ENCODE data around the gene SLC38A8.
A peak's percentile ranks its signal among the peaks of the same experiment; 100 is the strongest.

SLC38A8 gene

GRCh38 chr16:84049403-84050060 is 6.9 kb upstream of the SLC38A8 start:
- DNase-seq (ENCODE audit: low spot score) (no peak), FAIRE-seq (no peak)

- DNase-seq (ENCODE audit: low spot score): no peak
- FAIRE-seq: no peak
Observed at GRCh38 chr16:84048871-84049270, 6.3 kb upstream of the SLC38A8 start.

- DNase-seq (ENCODE audit: low spot score) (no peak), FAIRE-seq (no peak)
Observed at GRCh38 chr16:84048270-84048669, 5.7 kb upstream of the SLC38A8 start.

- FAIRE-seq (no peak), DNase-seq (ENCODE audit: low spot score) (no peak)
Observed at GRCh38 chr16:84047626-84048025, 5.0 kb upstream of the SLC38A8 start.

GRCh38 chr16:84047206-84047605 is 4.6 kb upstream of the SLC38A8 start:
- DNase-seq (ENCODE audit: low spot score) (no peak), FAIRE-seq (no peak)

- DNase-seq (ENCODE audit: low spot score) (no peak), FAIRE-seq (no peak)
Observed at GRCh38 chr16:84045818-84046470, 3.3 kb upstream of the SLC38A8 start.

GRCh38 chr16:84045001-84045817 is 2.6 kb upstream of the SLC38A8 start:
- DNase-seq (ENCODE audit: low spot score): no peak
- no peak for FAIRE-seq

GRCh38 chr16:84044118-84044488 is 1.5 kb upstream of the SLC38A8 start:
- DNase-seq (ENCODE audit: low spot score) (peak; percentile 17), FAIRE-seq (no peak)

- FAIRE-seq: no peak
- DNase-seq (ENCODE audit: low spot score): no peak
Observed at GRCh38 chr16:84043486-84044117, 1.0 kb upstream of the SLC38A8 start.

GRCh38 chr16:84042879-84043485 is 387 bp upstream of the SLC38A8 start:
- no peak for FAIRE-seq
- no peak for DNase-seq (ENCODE audit: low spot score)

GRCh38 chr16:84041881-84042280 is 714 bp downstream of the SLC38A8 start:
- FAIRE-seq: no peak
- DNase-seq (ENCODE audit: low spot score): no peak

- DNase-seq (ENCODE audit: low spot score): no peak
- no peak for FAIRE-seq
Observed at GRCh38 chr16:84040823-84041820, 1.5 kb downstream of the SLC38A8 start.

GRCh38 chr16:84040226-84040822 is 2.3 kb downstream of the SLC38A8 start:
- DNase-seq (ENCODE audit: low spot score): no peak
- FAIRE-seq: no peak

- no peak for FAIRE-seq
Observed at GRCh38 chr16:84039696-84040095, 2.9 kb downstream of the SLC38A8 start.

GRCh38 chr16:84038469-84038868 is 4.1 kb downstream of the SLC38A8 start:
- FAIRE-seq (no peak), DNase-seq (ENCODE audit: low spot score) (no peak)

More at GRCh38 chr16:84039696-84040095, 2.9 kb downstream of the SLC38A8 start:
- no peak for DNase-seq (ENCODE audit: low spot score)

GRCh38 chr16:84036982-84037425 is 5.6 kb downstream of the SLC38A8 start:
- no peak for DNase-seq (ENCODE audit: low spot score)
- FAIRE-seq: no peak

GRCh38 chr16:84036131-84036530 is 6.5 kb downstream of the SLC38A8 start:
- no peak for FAIRE-seq
- no peak for DNase-seq (ENCODE audit: low spot score)

- DNase-seq (ENCODE audit: low spot score) (no peak), FAIRE-seq (no peak)
Observed at GRCh38 chr16:84034516-84034915, 8.1 kb downstream of the SLC38A8 start.

- FAIRE-seq (no peak), DNase-seq (ENCODE audit: low spot score) (no peak)
Observed at GRCh38 chr16:84033251-84034195, 9.1 kb downstream of the SLC38A8 start.
